Ascending aorta (tissue), 2 donors: ENCODE measurements around the gene NFS1. TPM values are rescaled to one million over a fixed set of nuclear protein-coding genes. Genes with fewer than 3 reads are reported as not detected.

Source experiments
- DNase-seq, 2 donors: peaks; one replicate each; pipeline ENCODE4 v3.0.0-alpha.2; 2019; ENCODE audit warnings: low spot score in 2 of 2
- H3K27ac ChIP-seq, 2 donors: fragments of 200-600 bp; sonication (generic); one replicate each; pipeline ENCODE4 v1.5.1; 2016 to 2017; ENCODE audit warnings: mild to moderate bottlenecking in 1 of 2
- H3K27me3 ChIP-seq: fragments of 200-600 bp; sonication (generic); one replicate; pipeline ENCODE4 v1.5.1; 2017
- H3K36me3 ChIP-seq, 2 donors: fragments of 200-600 bp; sonication (generic); one replicate each; pipeline ENCODE4 v1.5.1; 2016
- H3K4me1 ChIP-seq, 2 donors: fragments of 200-600 bp; sonication (generic); one replicate each; pipeline ENCODE4 v1.5.1; 2016 to 2017; ENCODE audit warnings: mild to moderate bottlenecking in 1 of 2
- H3K4me3 ChIP-seq, 2 donors: fragments of 200-600 bp; sonication (generic); one replicate each; pipeline ENCODE4 v1.5.1; 2016 to 2017; ENCODE audit warnings: mild to moderate bottlenecking in 1 of 2
- H3K9me3 ChIP-seq, 2 donors: fragments of 200-600 bp; sonication (generic); one replicate each; pipeline ENCODE4 v1.5.1; 2016
- CTCF ChIP-seq, 3 experiments: fragments of 200-600 bp in 2 of 3; fragments of 450-650 bp in 1 of 3; sonication (generic) in 2 of 3; IDR thresholded peaks; one replicate each; pipeline ENCODE4 v1.5.1; 2016 to 2019; ENCODE audit warnings: antibody characterized with exemption in 3 of 3, mild to moderate bottlenecking in 1 of 3, moderate library complexity in 1 of 3
- intact Hi-C: fragments of 100-400 bp; cut with DNase I; formaldehyde crosslinking; loops from one replicate; pipeline ENCODE4 v1.15.1; 2023
- total RNA-seq: library from RNA; depleted of rRNA; stranded (reverse); fragments of >200 nt; gene quantifications from one replicate; pipeline ENCODE4 v1.1.0, GENCODE V29; 2016

Gene NFS1
- total RNA-seq, 1 donor from 2014 or later: 62.2 TPM

- no peak for DNase-seq
- H3K36me3 ChIP-seq: peaks cover 15% of the 10 kb centered on the region in 2 donors
- peaks cover 5 to 13% of the 10 kb centered on the region in 2 donors for H3K4me1 ChIP-seq
These were observed 78.2 kb downstream of the NFS1 start for GRCh38 chr20:35620818-35621559.

GRCh38 chr20:35619196-35620095 is 79.7 kb downstream of the NFS1 start:
- Histone ChIP-seq H3K4me3 (peak overlapping the region; percentile 60 to 61), H3K4me1 (peaks cover 5 to 16% of the 10 kb centered on the region in 2 donors), H3K36me3 (no peaks in the 10 kb centered on the region), H3K9me3 (no peaks in the 10 kb centered on the region), H3K27ac (peak overlapping the region; percentile 71 to 75), H3K27me3 (no peaks in the 10 kb centered on the region)
- TF ChIP-seq CTCF (IDR thresholded peaks at IDR 0.05): peak in 2 of 3 experiments; percentile 12 to 31
- intact Hi-C loops: loop anchor here (5.0 kb wide), 1 partner anchor 333 kb away; the partner anchor contains the start of gene SCAND1
- peak in 1 of 2 donors; percentile 87 for DNase-seq

More at GRCh38 chr20:35620818-35621559, 78.2 kb downstream of the NFS1 start:
- Histone ChIP-seq H3K9me3 (no peaks in the 10 kb centered on the region), H3K27me3 (no peaks in the 10 kb centered on the region), H3K27ac (no peak overlapping the region), H3K4me3 (no peak overlapping the region)
- TF ChIP-seq CTCF (IDR thresholded peaks at IDR 0.05): no peak
- intact Hi-C loops: no loop called here

- H3K4me1 ChIP-seq: peaks cover 5 to 16% of the 10 kb centered on the region in 2 donors
- H3K27me3 ChIP-seq: no peaks in the 10 kb centered on the region
- H3K4me3 ChIP-seq: peak overlapping the region; percentile 60 to 61
- DNase-seq: no peak
- TF ChIP-seq CTCF (IDR thresholded peaks at IDR 0.05): no peak
- H3K9me3 ChIP-seq: no peaks in the 10 kb centered on the region
- no peaks in the 10 kb centered on the region for H3K36me3 ChIP-seq
- H3K27ac ChIP-seq: peak overlapping the region; percentile 71 to 75
- intact Hi-C loops: loop anchor here (1.0 to 5.0 kb wide), 2 partner anchors 17 to 334 kb away; partner anchors contain the start of gene SCAND1
These were observed 80.7 kb downstream of the NFS1 start for GRCh38 chr20:35618263-35619131.

Other genes starting within 250 kb of the NFS1 start
- gene CEP250, start 243.8 kb downstream of the NFS1 start, total RNA-seq: 17.0 TPM
- gene C20orf173, start 169.7 kb downstream of the NFS1 start, total RNA-seq: not detected
- 67.7 TPM for gene ERGIC3, start 157.3 kb downstream of the NFS1 start, total RNA-seq
- gene SPAG4, start 83.5 kb downstream of the NFS1 start, total RNA-seq: 35.3 TPM
- gene CPNE1, start 34.5 kb downstream of the NFS1 start, total RNA-seq: 208 TPM
- 8.9 TPM for gene RBM12, start 34.5 kb downstream of the NFS1 start, total RNA-seq
- 85.5 TPM for gene ROMO1, start 53 bp upstream of the NFS1 start, total RNA-seq
- gene RBM39, start 42.9 kb upstream of the NFS1 start, total RNA-seq: 232 TPM
- 109 TPM for gene PHF20, start 72.7 kb upstream of the NFS1 start, total RNA-seq